ENCODE measurements around the gene MXD4.

Gene MXD4

DNA sequence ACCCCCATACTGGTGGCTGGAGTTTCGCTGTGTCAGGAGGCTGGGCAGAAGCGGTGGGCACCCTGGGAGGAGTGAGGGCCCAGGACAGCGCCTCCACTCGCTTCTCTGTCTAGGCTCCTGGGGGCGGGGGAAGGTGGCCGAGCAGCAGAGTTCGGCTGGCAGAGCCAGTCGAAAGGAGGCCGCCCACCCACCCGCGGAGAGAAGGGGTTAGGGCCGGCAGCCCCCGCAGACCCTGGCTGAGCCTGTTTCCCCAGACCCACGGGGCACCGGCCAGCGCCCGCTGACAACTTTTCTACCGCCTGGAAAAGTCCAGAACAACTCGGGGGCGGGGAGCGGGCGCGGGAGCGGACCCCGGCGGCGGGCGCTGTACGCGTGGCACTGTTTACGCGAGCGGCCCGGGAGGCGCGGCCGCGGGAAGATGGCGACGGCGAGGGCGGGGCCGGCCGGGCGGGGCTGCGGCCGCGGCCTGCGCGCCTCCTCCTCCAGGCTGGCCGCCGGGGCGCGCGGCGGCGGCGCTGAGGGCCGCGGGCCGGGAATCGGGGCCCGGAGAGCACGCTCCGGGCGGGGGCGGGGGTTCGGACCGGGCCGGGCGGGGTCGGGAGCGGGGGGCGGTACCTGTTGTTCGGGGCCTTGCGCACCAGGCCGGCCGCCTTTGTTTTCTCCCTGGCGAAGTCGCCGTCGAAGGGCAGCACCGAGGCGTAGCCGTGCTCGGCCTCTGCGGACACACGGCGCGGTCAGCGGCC is 628 bp downstream of the MXD4 start:
- no peak for DNase-seq

DNA sequence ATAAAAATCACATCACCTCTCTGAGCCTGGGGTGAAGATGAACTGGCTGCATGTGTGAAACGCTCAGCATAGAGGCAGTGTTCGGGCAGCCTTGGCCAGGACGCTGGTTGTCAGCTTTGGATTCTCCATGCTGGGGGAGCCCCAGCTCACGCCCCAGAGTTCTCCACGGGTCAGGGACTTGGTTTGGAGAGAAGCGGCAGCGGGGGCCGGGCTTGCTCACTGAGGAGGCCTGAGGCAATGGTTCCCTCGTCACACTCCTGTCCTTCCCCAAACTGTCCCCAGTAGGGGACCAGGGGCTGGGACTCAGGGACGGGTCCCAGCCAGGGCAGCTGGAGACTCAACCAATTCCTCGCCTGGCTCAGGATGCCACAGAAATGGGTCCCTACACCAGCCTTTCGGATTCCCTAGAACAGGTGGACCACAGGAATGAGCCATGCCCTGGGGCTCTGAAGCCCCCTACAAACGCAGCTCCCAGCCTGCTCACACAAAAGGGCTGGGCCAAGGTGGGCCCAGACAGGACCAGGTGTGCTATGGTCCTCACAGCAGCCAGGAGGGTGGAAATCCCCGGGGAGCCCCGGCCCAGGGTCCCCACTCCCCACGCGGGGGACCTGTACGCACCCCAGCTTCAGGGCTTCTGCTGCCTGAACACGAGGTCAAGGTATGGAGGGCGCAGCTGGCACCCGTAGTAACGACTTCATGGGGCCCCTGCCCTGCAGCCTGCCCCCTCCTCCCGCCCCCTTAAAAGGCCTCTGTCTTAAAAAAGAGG is 1.4 kb downstream of the MXD4 start:
- DNase-seq: no peak

DNA sequence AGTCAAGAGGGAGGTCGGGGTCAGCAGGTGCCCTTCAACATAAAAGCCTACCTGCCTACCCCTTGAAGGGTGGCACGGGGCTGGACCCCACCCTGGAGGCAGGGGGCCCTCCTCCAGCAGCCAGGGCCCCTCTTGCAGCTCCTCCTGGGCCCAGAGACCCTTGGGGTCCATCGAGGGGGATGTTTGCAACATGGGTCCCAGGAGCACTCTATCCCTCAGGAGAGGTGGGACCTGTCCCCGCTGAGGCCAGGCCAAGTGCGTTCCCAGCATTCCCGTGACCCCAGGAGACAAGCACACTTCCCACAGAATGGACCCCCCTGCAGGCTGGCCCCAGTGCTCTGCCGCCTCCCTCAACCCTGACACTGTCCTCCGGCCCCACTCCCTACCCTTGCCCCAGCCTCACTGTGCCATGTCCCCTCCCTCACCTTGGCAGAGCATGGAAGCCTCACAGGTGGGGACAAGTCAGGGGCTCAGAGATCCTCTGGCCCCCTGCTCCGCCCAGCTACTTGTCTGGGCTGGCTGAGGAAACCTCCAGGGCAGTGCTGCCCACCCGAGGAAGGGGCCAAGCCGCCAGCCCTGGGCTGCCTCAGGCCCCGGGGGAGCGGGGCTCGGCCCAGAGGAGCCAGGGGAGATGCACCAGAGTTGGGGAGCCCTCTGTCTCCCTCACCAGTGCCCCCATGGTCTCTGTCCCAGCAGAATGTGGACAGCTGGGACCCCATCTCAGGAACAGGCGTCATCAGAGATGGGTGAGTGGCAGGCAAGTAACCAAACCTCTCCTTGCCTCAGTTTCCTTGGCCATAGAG is 2.2 kb downstream of the MXD4 start:
- no peak for DNase-seq

DNA sequence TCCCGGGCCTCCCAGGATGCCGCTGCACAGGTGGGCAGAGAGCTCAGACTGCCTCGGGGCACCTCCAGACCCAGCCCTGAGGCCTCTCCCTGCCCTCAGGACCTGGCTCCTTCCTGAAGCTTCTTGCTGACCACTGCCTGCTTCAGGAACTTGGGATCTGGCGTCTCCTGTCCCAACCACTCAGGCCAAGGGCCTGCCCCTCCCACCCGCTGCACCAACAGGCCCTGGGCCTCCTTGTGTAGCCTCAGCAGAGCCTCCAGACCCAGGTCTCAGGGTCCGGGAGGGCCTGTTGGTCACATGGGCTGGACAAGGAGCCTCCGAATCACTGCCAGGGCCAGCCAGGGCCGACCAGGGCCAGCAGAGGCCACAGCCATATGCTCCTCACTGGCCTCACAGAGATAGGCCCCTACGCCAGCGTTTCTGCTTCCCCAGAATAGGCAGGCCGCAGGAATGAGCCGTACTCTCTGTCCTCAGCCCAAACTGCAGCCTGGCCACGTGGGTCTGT is 2.8 kb downstream of the MXD4 start:
- DNase-seq: no peak

DNA sequence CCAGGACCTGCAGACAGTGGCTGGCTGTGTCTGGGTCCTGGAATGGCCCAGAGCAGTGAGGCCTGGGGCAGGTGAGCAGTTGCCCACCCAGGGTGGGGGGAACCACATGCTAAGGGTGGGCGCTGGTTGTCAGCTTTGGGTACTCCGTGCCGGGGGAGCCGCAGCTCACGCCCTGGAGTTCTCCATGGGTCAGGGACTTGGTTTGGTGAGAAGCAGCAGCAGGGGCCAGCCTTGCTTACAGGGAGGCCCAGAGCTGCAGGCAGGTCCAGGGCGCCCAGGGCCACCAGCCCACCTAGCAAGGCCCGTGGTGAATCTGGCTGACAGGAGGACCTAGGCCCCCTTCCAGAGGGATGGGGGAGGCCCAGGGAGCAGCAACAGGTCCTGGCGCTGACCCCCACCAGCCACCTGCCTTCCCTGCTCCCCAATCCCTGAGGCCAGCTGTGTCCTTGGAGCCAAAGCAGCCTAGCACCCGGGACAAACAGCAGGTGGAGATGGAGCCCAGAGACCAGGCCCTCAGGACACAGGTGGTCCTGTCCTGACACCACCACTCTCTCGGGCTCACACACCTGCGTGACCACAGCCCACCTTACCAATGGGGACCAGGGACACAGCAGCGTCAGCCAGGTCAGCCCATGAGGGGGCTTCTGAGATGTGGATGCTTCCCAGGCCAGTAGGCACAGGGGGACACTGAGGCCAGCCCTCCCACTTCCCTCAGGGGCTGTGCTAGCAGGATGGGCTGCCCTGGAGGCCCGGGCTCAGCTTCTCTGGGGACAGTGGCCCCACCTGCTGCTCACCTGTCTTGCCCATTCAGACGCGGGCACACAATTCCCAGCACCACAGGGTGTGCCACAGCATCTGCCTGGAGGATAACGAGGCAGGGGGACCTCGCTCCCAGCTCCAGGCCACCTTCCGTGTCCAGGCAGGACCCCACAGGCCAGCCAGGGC is 3.5 kb downstream of the MXD4 start:
- DNase-seq: no peak

DNA sequence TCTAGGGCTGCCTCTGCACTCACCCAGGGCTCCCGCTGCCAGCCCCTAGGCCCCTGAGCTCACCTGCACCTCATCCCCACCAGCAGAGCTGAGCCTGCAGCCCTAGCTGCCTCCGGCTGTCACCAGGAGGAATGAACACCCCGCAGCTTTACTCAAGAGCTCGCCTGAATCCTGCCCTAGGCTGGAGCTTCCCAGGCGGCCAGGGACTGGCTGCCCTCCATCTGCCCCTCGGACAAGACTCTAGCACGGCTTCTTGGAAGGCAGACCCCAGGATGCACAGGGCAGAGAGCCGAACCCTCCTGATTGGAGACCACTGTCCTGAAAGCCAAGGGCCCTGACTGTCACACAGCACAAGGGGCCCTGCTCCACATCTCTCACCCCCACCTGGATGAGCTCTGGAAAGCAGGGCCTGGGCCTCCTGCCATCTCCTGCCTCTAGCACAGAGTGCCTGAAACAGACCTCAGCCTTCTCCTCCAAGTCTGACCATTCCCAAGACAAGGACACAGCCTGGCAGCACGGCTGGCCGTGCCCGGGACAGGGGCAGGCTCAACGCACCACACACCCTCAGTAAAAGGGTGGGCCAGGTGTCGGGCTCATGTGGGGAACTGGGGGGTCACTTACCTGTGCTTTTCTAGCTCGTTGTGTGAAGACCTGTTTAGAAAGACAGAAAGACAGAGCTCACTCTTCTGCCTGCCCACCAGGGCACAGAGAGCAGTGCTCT is 4.4 kb downstream of the MXD4 start:
- no peak for DNase-seq

DNA sequence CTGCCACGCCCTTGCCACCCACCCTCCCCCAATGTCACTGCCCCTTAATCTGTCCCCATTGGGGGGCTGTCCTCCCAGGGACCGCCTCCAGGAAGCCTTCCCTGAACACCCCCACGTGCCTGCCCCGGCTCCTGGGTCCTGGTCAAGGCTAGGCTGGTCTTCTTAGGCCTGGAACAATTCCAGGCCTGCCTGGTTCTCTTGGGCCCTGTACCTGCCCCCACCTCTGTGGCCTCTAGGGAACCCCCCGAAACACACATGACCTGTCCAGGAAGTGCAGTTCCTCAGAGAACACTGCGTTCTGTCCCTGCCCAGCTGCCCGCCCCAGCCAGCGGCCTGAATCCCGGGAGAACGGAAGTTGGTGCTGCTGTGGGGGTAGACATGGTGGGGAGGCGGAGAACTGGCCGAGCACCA is 5.1 kb downstream of the MXD4 start:
- no peak for DNase-seq

DNA sequence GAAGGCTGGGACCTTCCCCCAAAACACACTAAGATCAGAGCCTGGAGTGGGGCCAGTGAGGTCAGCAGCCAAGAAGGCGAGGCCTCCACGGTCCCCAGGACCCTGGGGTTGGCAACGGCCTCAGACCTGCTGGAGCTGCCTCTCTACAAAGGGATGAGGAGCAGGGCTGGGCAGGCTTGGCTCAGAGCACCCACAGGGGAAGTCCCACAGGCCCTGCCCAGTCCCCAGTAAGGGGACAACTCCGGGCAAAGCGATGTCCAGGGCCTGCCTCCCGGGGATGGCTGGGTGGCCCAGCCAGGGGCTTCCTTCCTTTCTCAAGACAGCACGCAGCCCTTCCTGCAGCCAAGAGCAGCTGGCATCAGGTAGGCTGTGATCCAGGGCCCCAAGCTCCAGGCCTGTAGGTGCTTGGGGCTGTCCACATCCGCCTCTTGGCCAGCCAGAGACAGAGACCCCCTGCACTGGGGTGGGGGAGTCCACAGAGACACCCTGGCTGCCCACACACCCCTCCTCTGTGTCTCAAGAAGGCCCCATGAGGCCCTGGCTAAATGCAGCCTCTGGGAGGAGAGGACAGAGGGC is 5.7 kb downstream of the MXD4 start:
- no peak for DNase-seq

DNA sequence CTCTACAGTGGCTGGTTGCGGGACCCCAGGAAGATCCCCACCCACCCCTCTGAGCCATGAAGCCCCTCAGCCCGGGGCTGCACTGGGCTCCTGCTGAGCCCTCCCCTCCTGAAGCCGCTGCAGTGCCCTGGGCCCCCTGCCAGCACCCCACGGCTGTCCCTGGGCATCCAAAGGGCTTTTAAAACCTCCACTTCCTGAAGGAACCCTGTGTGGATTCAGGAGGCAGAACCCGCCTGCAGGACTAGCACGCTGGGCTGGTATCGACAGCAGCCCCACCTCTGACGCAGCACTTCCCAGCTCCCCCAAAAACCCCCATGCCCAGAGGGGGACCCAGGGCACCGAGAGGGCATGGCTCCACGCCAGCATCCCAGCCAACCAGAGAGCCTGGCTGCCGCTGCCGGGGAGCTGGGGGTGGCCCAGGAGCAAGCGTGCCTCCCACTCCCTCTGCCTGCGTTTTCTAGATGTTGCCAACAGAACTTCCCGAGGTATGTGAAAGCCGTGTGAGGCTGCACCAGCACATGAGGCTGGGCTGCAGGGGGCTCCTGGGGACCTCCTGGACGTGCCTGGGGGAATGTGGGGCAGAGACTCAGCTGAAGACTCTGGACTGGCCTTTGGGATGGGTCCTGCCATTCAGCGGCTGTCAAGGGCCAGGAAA is 6.3 kb downstream of the MXD4 start:
- no peak for DNase-seq

DNA sequence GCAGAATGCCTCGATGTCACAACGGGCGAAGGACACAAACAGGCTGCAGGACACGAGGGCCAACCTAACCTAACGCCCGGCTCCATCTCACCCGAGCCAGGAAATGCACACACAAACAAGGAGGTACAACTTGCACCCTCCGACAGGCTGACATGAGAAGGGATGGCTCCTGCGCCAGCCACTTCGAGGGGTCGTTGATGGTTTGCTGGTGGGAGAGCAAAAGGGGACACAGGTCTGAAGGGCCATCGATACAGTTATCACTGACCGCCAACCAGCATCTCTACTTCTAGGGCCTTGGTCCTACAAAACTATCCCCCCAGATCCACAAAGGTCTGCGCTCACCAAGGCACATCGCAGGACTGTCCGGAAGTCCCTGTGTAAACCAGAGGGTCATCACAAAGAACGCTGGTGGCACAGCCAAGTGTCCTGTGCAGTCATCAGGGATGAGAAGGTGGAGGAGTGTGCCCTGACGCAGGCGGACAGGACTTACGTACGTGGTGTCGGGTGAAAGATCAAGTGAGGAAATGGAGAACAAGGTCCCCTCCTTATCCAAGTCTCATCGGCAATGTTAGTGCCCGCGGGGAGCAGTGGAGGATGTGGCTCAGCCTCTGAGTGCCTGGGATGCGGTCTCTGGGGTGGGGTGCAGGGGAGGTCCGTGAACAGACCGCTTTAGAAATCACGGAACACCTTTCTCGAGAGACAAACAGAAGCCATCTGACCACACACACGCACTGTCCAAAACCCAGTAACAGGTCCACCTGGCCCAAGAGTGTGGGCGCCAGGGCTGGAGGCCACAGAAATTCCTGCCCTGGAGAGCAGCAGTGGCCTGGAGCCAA is 7.0 kb downstream of the MXD4 start:
- DNase-seq: no peak

DNA sequence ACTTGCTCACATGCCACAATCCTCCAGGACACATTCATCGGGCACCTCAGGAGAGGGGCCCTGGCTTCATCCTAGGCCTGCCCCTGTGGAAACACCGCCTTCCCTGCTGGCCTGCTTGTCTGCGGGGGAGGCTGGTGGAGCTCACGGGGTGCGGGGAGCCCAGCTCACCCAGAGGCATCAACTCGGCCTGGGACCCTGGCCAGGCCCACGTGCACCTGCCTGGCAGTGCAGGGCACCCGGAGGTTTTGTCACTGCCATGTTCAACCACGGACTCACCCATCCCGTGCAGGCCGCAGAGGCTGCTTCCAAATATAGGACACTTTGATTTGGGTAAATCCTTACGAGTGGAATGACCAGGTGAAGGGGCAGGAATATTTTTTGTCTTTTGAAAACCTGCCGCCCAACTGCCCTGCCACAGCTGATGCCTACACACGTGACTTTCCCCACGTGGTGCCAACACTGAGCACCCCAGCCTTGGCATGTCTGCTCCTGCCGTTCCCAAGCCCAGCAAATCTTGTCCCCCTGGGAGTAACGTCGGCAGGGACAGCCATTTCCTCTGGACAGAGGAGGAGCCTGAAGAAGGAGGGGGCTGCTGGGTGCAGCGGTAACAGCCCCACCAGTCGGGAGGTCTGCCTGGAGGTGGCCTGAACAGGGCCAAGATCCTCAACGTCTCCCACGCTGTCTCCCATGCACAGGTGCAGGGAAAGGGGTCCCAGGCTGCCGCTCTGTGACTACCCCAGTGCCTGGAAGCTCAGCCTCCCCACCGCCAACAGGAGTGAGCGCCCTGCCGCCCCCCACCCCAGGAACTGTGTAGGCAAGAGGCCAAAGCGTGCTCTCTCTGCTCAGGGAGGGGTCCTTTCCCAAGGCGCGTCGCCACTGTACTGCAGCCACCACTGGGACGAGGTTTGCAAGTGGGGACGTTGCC is 8.5 kb downstream of the MXD4 start:
- no peak for DNase-seq

DNA sequence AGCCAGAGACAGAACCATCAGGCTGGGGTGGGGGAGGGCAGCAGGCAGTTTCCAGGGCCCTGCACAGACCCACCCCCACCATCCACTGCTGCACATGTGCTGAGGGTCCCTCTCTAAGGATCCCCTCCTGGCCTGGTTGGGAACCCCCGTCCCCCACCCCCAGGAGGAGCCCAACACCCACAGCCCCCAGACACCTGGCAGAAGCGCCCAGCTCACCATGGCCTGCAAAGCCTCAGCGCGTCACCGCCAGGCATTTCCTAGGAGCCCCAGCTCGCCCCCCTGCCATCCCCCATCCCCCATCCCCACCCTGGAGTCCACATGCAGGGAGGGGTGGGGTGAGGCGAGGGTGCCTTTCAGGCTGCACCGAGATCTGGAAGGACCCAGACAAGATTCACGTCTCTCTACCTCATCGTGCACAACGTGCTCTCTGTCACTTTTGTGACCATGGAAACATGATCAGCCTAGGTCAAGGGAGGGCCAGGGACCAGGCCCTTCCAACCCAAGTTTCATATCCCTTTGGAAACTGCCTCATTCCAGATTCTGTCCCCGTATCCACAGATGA is 9.3 kb downstream of the MXD4 start:
- no peak for DNase-seq

DNA sequence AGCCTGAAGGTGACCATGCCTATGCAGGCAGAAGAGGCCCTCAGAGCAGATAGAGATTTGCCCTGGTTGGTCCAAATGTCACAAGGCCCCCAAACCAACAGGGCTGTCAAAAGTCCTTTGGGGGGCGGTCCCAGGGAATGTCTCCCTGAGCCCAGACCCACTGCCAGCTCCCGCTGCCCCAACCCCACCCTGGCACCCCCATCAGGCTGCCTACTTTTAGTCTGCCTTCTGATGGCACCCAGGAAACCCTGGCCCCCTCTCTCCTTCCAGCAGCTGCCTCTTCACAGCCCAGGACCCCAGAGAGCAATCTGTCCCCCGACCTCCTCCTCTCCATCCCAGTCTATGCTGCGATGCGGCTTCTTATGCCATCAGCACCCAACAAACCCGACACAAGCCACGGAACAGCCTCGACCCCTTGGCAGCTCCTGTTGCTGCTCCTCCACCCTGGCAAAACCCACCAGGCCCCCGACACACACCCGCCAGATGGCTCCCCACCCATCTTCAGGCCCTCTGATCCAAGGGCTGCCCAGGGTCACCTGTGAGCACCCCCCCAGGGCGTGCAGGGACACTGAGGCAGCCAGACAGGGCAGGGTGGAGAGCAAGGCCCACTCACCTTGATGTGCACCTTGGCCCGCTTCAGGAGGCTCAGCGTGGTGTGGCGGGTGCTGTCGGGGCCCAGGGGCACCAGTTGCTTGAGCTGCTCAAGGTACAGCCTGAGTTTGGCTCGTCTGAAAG is 9.9 kb downstream of the MXD4 start:
- DNase-seq: no peak

DNA sequence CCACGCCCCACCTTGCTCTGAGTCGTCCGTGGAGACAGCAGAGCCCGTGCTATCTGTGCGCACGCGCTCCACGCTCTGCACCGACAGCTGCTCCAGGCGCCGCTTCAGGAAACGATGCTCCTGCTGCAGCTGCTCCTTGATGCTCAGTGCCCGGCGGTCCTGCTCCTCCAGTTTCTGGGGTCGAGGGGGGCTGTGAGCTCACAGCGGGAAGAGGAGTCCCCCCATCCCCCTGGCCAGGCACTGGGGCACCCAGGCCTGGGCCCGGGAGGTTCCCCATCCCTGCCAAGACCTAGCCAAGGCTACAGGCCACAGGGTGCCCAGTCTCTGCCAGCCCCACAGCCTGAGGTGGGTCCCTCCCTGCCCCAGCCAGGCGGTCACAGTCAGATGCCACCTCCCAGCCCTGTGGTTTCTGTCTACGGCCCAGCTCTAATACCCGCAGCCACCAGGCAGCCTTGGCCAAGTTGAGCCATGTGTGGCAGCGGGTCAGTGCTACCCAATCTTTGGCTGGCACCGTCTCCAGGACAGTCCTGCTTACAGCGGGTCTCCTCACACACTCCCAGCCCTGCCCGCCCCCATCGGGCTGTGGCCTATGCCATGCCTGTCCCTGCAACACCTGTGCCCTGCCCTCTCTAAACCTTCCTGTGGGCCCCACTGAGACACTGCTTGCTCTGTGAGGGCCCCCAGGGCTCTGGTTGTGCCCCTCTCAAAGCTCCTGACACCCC is 10.7 kb downstream of the MXD4 start:
- no peak for DNase-seq

DNA sequence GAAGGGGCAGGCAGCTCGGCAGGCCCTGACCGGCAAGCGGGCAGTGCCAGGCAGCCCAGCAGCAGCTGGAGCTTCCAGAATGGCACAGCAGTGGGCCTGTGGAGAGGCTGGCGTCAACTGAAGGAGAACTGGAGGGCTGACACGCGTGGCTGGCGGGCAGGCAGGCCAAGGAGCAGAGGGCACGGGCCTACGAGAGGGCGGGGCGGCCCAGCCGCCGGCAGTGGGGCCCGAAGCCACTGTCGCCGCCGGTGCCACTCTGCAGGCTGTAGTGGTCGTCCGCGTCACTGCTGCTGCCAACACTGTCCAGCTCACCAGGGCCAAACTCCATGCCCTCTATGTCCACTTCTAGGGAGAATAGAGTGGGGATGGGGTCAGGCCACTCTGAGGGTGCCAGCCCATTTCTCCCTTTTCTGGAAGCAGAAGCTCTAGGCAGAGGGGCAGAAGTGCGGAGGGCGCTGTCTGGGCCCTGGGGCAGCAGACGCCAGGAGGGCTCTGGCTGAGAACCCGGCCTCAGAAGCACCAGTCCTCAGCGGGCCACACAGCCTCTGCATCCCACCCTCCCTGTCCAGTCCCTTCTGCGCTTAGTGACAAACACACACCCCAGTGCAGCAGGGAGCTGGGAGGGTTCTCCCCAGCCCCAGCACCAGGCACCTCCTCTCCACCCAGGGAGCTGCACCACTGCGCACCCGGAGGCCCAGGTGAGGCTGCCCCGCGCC is 11.4 kb downstream of the MXD4 start:
- no peak for DNase-seq
